Pancreas (tissue), 8 donors: Measurements from ENCODE around the gene NEMP2. TPM values are rescaled to one million over a fixed set of nuclear protein-coding genes. Genes with fewer than 3 reads are reported as not detected.

Experiments used
- polyA plus RNA-seq, 2 donors: library from polyadenylated mRNA; stranded (reverse); fragments of 200-250 nt; gene quantifications; one replicate each; pipeline ENCODE4 v1.2.3, GENCODE V29; 2013
- total RNA-seq, 6 donors: library from RNA; stranded (reverse); fragmentation: NEBNext Ultra II Directional in 4 of 6; extraction: Animal tissue kit (Norgen Biotek cat#: 25700) in 4 of 6; gene quantifications; one replicate each; pipeline versions ENCODE4 v1.2.1 to v1.2.4, GENCODE V29; 2021 to 2023
- donor health status: healthy with polysubstance abuse.
- donor health status: DM: no; HTN: no; CAD: no; lungs with moderate emphysema.
- donor health status: DM: no; HTN: no; CAD: no.
- donor health status: Bipolar disorder and iron deficiency.
- donor health status: DM: yes; HTN: yes; CAD: no.
- donor health status: DM: no; HTN: no; CAD: no.
- donor health status: DM: no; HTN: no; CAD: no.
- donor health status: DM: yes; HTN: yes; CAD: no.

The NEMP2 gene
- total and polyA plus RNA-seq, 8 donors = 0.42 to 3.1 (median 1.2) TPM

Other genes starting within 250 kb of the NEMP2 start
- gene HIBCH, start 214.9 kb downstream of the NEMP2 start, total RNA-seq = 10 to 100 TPM; 17.6 to 29.3 (median 22.6) TPM
- 10 to 100 TPM in 1 of 2 donors, 1 to 10 TPM in 1; 7.6 to 14.3 TPM for gene HIBCH, start 214.9 kb downstream of the NEMP2 start, polyA plus RNA-seq
- gene INPP1, start 191.1 kb downstream of the NEMP2 start, total RNA-seq = 10 to 100 TPM; 11.5 to 19.8 (median 14.6) TPM
- gene INPP1, start 191.1 kb downstream of the NEMP2 start, polyA plus RNA-seq = 10 to 100 TPM; 17.8 to 31.0 TPM
- gene MFSD6, start 126.4 kb downstream of the NEMP2 start, total RNA-seq = 10 to 100 TPM; 14.3 to 22.9 (median 17.1) TPM
- gene MFSD6, start 126.4 kb downstream of the NEMP2 start, polyA plus RNA-seq = 10 to 100 TPM in 1 of 2 donors, 1 to 10 TPM in 1; 5.3 to 10.9 TPM
- 10 to 100 TPM in 3 of 6 donors, 1 to 10 TPM in 3; 8.4 to 23.4 (median 10.5) TPM for gene NAB1, start 114.4 kb upstream of the NEMP2 start, total RNA-seq
- 10 to 100 TPM in 1 of 2 donors, 1 to 10 TPM in 1; 7.2 to 13.4 TPM for gene NAB1, start 114.4 kb upstream of the NEMP2 start, polyA plus RNA-seq